ENCODE measurements around the gene ZBTB44.
A peak's percentile ranks its signal among the peaks of the same experiment; 100 is the strongest.
"Not testable (repeated sequence)": the region's sequence is repeated elsewhere in the genome, so short reads cannot be mapped to it uniquely, and the experiment has no call there.

Gene ZBTB44, protein sequence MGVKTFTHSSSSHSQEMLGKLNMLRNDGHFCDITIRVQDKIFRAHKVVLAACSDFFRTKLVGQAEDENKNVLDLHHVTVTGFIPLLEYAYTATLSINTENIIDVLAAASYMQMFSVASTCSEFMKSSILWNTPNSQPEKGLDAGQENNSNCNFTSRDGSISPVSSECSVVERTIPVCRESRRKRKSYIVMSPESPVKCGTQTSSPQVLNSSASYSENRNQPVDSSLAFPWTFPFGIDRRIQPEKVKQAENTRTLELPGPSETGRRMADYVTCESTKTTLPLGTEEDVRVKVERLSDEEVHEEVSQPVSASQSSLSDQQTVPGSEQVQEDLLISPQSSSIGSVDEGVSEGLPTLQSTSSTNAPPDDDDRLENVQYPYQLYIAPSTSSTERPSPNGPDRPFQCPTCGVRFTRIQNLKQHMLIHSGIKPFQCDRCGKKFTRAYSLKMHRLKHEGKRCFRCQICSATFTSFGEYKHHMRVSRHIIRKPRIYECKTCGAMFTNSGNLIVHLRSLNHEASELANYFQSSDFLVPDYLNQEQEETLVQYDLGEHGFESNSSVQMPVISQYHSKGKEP

DNA sequence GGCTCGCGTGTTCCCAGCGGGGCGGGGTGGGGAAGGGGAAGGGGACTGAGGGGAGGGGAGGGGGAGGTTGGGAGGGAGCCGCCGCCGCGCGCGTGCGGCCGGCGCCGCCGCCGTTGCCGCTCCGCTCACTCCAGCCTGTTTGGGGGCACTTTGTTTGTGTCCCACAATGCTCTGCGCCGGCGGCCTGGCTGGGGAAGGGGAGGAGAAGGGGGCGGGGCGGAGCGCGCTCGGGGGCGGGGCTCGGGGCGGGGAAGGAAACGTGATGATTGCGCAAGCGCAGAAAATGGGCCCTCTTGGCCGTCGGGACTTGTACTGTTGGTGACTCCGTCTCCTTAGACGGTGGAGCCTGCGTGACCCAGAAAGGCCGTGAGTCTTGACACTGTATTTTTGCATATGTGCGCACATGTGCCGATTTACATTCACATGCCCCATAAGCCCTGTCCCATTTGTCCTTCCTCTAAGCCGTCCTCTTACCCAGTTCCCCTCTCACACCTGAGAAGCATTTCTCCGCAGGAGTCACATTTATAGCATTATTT is at the start of gene ZBTB44:
ZBTB44 (minus strand) TSS at position 168 of the 536 bp plus-strand sequence. CDS start 53,044 bp downstream, outside the sequence.
- DNase-seq: peak; percentile 97

DNA sequence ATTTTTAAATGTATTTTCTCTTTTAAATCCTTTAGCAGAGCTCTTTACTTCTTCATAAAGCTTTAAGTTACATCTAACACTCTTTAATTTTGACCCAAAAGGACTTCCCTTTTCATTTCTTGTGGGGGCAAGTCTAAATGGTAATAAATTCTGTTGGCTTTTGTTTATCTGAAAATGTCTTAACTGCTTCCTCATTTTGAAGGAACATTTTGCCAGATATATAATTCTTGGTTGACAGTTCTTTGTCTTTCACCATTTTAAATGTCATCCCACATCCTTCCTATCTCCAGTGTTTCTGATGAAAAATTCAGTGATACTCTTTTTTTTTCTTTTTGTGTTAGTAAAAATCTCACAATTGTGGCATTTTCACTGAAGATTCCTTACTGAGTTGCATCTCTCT is 44.7 kb upstream of the ZBTB44 start:
- no peak for DNase-seq

DNA sequence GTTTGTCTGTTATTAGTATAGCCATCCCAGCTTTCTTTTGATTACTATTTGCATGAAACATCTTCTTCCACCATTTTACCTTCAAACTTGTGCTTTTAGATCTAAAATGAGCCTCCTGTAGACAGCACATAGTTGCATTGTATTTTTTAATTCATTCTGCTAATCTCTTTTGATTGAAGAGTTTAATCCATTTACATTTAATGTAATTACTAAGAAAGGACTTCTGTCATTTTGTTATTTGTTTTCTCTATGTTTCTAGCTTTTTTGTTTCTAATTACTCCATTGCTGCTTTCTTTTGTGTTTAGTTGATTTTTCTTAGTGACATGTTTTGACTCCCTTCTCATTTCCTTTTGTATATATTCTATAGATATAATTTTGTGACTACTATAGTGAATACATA is 43.7 kb upstream of the ZBTB44 start:
- DNase-seq: no peak

DNA sequence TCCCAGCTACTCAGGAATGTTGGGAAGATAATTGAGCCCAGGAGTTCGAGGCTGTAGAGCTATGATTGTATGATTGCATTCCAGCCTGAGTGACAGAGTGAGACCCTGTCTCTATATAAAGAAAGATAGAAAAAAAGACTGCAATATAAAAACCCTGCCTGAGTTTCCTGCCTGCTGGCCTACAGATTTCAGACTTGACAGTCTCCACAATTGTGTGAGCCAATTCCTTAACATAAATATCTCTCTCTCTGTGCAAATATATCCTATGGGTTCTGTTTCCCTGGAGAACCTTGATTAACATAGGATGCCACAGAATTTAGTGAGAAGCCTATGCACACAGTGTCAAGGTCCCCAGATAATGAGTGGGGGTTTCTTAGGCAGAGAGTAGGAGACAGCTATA is 32.5 kb upstream of the ZBTB44 start:
- DNase-seq: no peak

DNA sequence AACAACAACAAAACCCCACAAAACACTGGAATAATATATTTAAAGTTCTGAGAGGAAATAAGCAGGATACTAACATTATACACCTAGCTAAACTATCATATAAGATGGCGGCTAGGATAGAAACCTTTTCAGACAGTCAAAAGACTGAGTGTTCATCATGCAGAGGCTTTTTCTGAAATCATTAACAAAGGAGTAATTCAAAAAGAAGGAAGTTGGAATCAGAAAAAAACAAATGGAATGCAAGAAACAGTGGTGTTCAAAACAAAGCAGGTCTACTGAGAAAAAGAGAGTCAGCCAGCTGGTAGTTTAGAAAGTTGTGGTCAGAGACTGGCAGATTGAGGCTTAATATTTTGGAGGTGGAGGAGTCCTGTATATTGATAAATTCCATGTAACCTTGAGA is 30.1 kb upstream of the ZBTB44 start:
- no peak for DNase-seq

DNA sequence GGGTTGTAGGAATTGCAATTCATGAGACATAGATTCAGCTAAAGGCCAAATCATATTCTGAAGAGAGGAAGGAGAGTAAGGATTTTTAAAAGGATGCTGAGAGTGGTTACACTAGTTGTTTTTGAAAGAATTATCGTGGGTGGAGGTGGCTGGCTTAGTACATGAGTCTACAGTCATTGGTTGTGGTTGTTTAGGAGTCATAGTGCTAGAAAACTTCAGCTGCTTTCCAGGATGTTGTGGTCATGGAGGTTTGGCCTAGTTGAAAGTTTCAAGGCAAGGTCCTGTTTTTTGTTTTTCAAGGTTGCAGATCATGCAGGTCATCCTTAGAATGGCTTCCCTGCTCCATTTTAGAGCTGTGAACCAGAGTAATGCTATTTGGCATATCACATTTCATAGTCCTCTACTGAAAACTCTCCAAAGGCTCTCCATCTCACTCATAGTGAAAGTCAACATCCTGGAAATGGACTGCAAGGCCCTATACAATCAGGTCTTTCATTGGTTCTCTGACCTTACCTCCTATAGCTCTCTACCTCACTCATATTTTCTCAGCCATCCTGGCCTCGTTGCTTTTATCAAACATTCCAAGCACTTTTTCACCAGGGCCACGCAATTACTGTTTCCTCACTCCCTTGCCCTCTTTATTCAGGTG is 26.1 kb upstream of the ZBTB44 start:
- no peak for DNase-seq

DNA sequence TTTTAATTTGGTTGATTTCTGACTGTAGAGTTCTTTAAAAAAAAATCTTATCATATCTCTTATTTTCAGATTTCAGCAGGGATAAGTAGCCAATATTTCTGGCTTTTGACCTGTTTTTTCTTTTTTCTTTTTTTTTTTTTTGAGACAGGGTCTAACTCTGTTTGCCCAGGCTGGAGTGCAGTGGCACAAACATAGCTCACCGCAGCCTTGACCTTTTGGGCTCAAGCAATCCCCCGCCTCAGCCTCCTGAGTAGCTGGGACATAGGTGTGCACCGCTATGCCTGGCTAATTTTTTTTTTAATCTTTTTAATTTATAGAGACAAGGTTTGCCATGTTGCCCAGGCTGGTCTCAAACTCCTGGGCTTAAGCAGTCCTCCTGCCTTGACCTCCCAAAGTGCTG is 23.9 kb upstream of the ZBTB44 start:
- DNase-seq: no peak

DNA sequence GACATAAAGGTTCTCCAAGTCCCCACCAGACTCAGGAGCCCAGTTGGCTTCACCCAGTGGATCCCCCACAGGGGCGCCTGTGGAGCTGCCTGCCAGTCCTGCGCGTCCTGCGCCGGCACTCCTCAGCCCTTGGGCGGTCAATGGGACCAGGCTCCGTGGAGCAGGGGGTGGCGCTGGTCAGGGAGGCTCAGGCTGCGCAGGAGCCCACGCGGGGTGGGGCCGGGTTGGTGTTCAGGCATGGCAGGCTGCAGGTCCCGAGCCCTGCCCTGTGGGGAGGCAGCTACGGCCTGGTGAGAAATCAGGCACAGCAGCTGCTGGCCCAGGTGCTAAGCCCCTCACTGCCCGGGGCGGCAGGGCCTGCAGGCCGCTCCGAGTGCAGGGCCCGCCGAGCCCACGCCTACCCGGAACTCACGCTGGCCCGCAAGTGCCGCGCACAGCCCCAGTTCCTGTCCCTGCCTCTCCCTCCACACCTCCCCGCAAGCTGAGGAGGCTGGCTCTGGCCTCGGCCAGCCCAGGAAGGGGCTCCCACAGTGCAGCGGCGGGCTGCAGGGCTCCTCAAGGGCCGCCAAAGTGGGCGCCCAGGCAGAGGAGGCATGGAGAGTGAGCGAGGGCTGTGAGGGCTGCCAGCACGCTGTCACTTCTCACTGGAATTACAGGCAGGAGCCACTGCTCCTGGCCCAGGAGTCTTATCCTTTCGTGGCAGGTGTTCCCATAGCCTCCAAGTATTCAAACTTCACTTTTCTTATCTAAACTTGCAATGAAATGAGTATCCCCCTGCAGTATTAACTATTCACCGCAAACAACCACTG is 22.8 kb upstream of the ZBTB44 start:
- DNase-seq: no peak

DNA sequence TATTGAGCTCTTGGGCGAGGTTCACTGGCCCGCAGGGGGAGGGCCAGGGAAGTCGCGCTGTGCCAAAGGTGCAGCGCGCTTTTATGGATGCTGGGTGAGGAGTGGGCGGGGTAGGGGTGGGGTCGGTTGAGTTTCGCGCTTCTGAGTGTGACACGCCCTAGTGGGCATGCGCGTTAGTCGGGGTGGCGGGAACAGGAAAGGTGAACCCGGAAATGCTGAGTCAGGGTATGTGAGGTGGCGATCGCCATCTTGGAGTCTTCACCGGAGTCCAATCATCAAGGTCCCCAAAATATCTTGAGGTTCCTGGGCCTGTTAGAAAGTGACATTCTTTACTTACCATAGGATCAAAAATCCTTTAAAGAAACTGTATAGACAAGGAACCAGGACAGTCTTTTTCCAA is 16.7 kb upstream of the ZBTB44 start:
- DNase-seq: not testable (repeated sequence)

DNA sequence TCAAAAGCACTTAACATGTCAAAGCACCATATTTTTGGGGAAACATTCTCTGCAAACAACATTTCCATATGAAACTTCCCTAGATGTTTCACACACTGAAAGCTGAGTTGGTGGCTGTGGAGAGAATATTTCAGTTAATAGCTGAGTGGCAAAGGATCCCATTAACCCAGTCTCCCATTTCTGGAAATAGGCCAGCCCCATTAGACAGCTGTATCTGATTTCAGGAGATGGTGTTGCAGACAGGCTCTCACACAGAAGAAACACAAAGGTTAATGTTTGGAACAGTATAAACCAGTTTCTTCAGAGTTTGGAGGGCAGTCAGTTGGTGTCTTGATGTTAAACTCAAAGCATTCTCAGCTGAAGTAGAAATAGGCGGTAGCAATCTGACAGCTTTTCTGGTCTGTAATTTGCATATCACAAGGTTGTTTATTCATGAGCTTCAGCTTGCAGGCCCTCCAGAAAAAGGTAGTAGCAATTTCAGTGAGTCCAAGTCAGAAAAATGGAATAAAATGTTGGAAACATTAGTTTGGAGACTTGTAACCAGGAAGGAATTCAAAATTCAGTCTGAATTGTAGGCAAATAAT is 15.5 kb upstream of the ZBTB44 start:
- peak; percentile 74 for DNase-seq

DNA sequence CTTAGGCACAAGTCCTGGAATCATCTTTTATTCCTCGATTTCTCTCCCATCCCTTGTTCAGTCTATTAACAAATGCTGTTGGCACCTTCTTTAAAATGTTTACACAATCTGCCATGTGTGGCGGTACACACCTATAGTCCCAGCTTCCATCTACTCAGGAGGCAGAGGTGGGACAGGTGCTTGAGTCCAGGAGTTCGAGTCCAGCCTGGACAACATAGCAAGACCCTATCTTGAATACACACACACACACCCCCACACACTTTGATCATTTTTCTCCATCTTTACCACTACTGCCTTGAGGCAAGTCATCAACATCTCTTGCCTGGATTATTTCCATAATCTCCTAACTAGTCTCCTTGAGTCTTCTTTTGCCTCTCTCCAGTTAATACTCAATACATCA is 13.7 kb upstream of the ZBTB44 start:
- no peak for DNase-seq

DNA sequence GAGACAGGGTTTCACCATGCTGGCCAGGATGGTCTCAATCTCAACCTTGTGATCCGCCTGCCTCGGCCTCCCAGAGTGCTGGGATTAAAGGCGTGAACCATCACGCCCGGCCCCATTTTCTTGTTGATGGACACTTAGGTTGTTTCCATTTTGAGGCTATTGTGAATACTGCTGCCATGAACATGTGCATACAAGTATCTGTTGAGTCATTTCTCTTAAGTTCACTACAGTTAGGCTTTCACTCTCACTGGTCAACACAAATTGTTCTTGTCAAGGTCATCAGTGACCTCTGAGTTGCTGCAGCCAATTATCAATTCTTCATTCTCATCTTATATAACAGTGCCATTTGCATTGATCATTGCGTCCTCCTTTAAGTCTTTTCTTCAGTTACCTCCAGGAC is 13.0 kb upstream of the ZBTB44 start:
- DNase-seq: no peak

DNA sequence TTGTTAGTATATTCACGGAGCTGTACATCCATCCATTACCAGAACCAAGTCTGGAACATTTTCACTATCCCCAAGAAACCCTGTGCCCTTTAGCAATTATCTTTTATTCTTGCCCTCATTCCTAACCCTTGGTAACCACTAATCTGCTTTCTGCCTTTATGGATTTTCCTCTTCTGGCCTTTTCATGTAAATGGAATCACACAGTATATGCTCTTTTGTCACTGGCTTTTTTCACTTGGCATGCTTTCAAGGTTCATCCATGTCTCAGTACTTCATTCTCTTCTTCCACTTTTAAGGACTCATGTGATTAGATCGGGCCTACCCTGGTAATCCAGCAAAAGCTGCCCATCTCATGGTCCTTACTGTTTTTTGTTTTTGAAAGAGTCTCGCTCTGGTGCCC is 11.0 kb upstream of the ZBTB44 start:
- DNase-seq: no peak

DNA sequence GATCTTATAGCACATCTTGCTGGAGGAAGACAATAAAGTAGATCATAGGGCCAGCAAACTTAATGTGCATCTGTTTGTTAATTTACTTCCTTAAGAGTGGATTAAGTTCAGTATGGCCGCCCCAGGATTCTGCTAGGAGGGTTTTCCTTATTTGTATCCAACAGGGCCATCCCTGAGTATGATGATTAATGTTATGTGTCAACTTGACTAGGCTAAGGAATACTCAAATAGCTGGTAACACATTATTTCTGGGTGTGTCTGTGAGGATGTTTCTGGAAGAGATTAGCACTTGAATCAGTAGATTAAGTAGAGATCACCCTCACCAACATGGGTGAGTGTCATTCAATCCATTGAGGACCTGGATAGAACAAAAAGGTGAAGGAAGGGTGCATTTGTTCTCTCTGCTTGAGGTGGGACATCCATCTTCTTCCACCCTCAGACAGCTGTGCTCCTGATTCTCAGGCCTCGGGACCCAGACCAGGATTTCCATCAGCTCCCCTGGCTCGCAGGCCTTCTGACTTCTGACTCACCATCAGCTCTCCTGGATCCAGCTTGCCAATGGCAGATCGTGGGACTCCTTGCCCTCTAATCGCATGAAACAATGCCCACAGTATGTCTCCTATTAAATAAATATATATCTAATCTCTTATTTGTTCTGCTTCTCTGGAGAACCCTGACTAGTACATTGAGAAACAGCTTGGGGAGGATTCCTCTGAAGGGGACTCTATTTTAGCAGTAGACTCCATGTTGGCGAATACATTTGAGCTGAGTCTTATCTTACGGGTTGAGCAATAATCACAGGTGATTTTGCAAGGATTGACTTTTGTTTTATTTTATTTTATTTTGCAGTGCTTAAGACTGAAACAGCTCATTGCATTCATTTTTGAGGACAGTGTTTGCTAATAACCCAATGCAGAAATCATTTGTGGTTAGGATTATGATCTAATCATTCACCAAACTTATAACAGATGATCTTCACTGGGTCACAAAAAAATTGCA is 9.0 kb upstream of the ZBTB44 start:
- no peak for DNase-seq

DNA sequence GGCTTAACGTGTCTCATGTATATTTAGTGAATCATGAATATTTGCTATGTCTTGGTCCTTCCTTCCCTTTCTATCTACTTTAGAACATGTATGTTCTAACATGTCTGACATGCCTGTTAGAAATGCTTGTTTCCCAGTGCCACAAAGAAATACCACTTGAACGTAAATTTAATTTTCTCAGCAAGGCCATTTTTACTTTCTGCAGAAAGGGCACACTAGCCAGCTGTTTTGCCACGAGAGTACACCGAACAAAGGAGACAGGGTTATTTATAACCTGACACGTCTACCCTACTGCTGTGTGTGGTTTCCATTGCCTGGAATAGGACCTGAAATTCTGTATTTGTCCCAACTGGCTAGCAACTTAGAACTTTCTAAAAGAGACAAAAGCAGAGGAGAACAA is 7.4 kb upstream of the ZBTB44 start:
- no peak for DNase-seq

DNA sequence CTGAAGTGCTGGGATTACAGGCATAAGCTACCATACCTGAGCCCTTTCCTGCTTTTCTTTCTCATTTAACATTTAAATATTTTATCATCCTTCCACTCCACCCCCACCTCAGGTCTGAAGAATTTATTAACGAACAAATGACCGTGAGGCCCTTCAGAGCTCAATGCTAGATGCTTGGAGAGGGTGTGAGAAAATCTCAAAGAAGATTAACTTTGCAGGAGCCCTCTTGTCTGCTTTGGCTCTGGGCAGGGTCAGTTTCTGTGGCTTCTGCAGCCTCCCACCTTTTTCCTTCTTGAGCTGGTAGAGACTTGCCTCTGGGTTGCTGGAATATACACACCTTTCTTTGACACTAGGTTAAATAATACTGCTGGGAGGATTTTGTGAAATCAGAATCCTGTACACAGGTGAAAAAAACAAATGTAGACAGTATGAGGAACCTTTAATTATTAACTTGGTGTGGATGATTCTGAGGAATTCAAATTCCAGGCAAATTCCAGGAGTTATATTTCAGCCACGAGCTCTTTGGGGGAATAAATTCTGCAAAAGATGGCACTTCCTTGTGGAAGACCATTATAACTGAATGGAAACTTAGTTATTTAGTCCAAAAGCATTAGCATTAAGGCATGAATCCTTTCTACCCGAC is 3.4 kb upstream of the ZBTB44 start:
- no peak for DNase-seq

DNA sequence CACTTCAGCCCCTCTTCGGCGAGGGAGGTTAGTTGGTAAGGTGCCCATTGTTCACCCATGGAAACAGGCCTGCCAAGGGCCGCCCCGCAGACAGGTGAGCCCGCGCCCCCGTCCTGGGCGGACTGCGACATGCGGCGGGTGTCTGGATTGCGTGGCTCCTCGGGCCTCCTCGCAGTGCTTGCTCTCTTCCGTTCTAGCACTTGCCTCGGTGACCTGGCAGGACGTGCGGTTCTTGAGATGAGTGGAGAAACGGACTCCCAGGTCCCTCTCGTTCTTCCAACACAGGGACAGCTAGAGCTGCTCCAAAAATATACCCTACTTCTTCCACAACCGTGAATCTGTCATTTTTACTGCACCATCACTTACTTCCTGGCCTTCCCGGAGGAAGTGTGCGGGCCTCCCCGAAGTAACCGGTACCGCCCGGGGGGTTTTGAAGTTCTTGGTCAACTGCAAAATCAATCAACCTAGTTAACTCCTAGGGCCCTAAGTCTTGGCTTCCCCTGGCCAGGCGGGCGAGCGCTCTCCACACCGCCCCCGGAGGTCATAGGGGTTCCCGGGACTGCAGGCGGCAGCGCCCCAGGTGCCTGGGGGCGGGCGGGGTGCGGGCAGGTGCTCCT is 745 bp upstream of the ZBTB44 start:
- DNase-seq: peak; percentile 52

DNA sequence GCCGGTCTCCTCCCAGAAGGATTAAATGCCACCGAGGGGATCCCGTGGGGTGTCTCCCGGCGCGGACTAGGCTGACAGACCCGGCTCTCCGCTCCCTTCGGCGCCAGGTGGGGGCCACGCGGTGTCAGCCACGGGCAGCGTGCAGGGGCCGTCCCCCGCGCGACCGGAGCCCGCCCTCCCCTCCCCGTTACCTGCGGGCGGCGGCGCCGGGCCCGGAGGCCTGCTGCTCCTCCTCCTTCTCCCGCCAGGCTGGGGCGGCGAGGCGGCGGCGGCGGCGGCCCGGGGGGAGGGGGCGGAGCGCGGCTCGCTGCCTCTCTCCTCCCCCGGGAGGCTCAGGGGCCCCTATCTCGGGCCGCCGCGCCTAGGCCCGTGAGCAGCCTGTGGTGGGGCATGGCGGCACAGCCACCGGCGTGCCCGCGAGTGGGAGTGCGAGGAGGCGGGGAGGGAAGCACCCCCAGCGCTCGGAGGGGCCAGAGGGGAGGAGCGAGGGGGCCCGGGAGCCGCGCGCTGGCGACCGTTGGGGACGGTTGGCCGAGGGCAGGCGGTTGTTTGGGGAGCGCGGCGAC is 450 bp downstream of the ZBTB44 start:
- peak; percentile 94 for DNase-seq

DNA sequence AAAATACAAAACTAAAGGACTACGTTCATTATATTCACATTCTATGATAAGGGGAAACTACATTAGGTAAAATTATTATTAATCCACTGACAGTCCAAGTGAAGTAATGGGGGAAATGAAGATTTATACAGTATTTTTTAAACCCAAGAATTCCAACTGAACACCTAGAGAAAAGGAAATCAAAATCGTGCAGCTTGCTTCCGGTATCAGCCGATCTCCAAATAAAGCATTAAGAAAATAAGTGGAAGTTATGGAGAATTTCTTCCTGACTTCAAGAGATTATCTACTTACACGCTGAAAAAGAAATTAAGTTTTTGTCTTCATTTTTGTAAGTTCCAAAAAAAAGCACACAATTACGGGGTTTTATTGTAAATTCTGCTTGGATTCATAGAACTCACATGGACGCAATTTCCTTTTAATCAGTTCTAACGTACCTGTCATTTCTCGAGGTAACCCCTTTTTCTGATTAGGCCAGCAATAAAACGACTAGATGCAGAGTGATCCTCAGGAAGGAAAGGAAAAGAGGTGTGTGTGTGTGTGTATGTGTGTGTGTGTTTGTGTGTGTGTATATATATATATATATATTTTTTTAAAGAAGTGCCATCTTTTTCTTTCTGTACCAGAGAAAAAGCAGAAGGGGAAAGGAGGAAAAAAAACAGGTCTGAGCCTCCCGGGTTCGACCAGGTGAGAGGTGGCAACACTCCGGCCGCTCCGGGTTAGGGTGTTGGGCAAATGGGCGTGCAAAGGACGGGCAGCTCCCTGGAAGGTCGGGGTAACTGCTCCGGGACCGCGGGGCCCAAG is 1.1 kb downstream of the ZBTB44 start:
- peak; percentile 64 for DNase-seq

Measured in NCI-H69 (cell line).